Measurements from ENCODE around the gene NMB.
"Not testable (repeated sequence)": the region's sequence is repeated elsewhere in the genome, so short reads cannot be mapped to it uniquely, and the experiment has no call there.

The NMB gene

DNA sequence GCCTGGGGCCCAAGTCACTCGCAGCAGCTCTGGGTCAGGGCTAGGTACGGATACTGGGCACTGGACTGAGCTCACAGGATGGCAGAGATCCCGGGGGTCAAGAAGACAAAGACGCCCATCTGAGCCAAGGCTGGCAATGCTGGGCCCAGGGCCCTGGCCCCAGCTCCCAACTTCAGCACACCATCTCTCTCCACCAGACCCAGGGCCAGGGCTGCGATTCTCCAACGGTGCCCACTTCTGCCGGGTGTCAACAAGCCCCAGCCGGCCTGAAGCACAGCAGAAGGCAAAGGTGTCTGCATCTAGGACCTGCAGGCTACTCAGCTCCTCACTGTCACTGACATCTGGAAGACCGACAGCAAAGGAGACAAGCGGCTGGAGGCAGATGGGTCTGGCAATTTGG, 12.5 kb downstream of the NMB start:
- TF ChIP-seq, protein P1, sequence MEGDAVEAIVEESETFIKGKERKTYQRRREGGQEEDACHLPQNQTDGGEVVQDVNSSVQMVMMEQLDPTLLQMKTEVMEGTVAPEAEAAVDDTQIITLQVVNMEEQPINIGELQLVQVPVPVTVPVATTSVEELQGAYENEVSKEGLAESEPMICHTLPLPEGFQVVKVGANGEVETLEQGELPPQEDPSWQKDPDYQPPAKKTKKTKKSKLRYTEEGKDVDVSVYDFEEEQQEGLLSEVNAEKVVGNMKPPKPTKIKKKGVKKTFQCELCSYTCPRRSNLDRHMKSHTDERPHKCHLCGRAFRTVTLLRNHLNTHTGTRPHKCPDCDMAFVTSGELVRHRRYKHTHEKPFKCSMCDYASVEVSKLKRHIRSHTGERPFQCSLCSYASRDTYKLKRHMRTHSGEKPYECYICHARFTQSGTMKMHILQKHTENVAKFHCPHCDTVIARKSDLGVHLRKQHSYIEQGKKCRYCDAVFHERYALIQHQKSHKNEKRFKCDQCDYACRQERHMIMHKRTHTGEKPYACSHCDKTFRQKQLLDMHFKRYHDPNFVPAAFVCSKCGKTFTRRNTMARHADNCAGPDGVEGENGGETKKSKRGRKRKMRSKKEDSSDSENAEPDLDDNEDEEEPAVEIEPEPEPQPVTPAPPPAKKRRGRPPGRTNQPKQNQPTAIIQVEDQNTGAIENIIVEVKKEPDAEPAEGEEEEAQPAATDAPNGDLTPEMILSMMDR (IDR thresholded peaks at IDR 0.05; ENCODE audit: insufficient read depth, low read length, missing control alignments): no peak
- ChIA-PET CTCF (no interaction called here), POLR2A (no interaction called here)
- no peak overlapping the region for H3K4me3 ChIP-seq (ENCODE audit: low read depth, low read length)
- no peak for DNase-seq (ENCODE audit: low read depth, low spot score)

DNA sequence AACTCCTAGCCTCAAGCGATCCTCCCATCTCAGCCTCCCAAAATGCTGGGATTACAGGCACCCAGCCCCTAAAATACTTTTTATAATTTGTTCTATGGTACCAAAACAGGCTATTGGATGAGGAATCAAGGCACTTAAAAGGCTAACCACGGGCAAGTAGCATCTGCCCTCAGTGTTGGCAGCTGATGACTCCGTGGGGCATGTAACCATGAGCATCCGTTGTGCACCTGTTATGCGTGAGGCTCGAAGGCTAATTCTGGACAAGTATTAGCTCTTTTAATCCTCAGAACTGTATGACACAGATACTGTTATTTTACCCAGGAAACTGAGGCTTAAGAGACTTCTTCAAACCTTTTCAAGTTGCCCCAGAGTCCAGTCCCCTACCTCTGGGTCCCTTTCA, 14.2 kb downstream of the NMB start:
- CTCF ChIA-PET: interaction anchor here (0.9 to 1.5 kb wide), 2 partner anchors 9 kb away, joined by 3 read pairs; no protein-coding TSS in a partner anchor
- no peak overlapping the region for H3K4me3 ChIP-seq (ENCODE audit: low read depth, low read length)
- TF ChIP-seq, protein P1 (IDR thresholded peaks at IDR 0.05; ENCODE audit: insufficient read depth, low read length, missing control alignments): no peak
- DNase-seq (ENCODE audit: low read depth, low spot score): no peak
- POLR2A ChIA-PET: no interaction called here

DNA sequence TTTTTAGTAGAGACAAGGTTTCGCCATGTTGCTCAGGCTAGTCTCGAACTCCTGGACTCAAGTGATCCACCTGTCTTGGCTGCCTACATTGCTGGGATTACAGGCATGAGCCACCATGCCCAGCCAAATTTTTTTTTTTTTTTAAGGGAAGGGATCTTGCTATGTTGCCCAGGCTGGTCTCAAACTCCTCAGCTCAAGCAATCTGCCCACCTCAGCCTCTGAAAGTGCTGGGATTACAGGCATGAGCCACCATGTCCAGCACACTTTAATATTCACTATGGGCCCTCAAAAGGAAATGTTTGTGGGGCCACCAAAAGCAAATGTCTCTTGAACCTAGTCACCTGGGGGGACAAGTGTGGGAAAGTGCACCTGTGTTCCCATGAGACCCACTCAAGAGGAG, 15.4 kb downstream of the NMB start:
- not testable (repeated sequence) for H3K4me3 ChIP-seq (ENCODE audit: low read depth, low read length); DNase-seq (ENCODE audit: low read depth, low spot score)
- ChIA-PET CTCF (interaction anchor here (0.8 kb wide), 1 partner anchor 10 kb away, joined by 4 read pairs; no protein-coding TSS in a partner anchor), POLR2A (interaction anchor here (1.1 kb wide), 1 partner anchor 11 kb away, joined by 4 read pairs; the partner anchor contains the start of gene WDR73)

DNA sequence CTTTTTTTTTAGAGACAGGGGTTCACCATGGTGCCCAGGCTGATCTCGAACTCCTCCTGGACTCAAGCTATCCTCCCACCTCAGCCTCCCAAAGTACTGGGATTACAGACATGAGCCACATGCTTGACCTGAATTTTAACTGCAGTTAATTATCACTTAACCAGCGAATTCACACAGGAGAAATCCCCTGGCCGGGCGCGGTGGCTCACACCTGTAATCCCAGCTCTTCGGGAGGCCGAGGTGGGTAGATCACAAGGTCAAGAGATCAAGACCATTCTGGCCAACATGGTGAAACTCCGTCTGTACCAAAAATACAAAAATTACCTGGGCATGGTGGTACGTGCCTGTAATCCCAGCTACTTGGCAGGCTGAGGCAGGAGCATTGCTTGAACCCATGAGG, 16.1 kb downstream of the NMB start:
- CTCF ChIA-PET: interaction anchor here (1.4 kb wide), 1 partner anchor 10 kb away, joined by 3 read pairs; no protein-coding TSS in a partner anchor
- DNase-seq (ENCODE audit: low read depth, low spot score); H3K4me3 ChIP-seq (ENCODE audit: low read depth, low read length); POLR2A ChIA-PET: not testable (repeated sequence)

DNA sequence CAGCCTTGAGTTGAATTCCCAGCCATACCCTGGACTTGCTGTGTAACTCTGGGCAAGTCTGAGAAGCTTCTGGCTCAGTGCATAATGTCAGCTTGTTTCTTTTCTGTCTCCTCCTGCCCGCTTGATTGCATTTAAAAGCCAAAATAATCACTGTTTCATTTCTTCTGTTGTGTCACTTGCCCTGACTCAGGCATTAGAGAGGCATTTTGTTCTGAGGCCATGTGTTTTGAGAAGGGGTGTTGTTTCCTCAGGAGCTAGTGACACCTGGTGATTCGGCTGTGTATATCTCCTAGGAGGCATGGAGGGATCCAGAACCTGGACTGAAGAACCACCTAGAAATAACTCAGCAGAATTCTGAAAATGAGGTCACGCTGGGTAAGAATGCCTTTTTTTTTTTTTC, 19.9 kb downstream of the NMB start:
- no peak for DNase-seq (ENCODE audit: low read depth, low spot score)
- POLR2A ChIA-PET: interaction anchor here (0.5 to 0.7 kb wide), 2 partner anchors 16 to 97 kb away, joined by 3 read pairs; partner anchors contain the start of gene WDR73

DNA sequence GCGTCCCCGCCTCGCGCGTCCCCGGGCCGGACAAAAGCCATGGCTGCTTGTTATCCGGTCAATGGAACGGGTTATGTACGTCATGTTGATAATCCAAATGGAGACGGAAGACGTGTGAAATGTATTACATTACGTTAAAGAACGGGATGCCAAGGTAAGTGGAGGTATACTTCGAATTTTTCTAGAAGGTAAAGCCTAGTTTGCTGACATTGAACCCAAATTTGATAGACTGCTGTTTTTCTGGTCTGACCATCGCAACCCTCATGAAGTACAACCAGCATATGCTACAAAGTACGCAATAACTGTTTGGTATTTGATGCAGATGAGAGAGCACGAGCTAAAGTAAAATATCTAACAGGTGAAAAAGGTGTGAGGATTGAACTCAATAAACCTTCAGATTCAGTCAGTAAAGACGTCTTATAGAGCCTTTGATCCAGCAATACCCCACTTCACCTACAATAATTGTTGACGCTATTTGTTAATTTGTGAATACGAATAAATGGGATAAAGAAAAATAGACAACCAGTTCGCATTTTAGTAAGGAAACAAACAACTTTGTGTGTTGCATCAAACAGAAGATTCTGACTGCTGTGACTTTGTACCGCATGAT, 23.7 kb downstream of the NMB start:
- ChIA-PET POLR2A (interaction anchor here (0.6 to 0.8 kb wide), 2 partner anchors 20 to 294 kb away, joined by 3 read pairs; partner anchors contain the start of gene WDR73), CTCF (interaction anchor here (0.9 kb wide), 3 partner anchors 10 to 320 kb away, joined by 3 to 4 read pairs (median 3); no protein-coding TSS in a partner anchor)
- H3K4me3 ChIP-seq (ENCODE audit: low read depth, low read length): peak overlapping the region; percentile 65
- TF ChIP-seq, protein P1 (IDR thresholded peaks at IDR 0.05; ENCODE audit: insufficient read depth, low read length, missing control alignments): no peak
- DNase-seq (ENCODE audit: low read depth, low spot score): no peak

More for the DNA sequence above, 19.9 kb downstream of the NMB start:
- CTCF ChIA-PET: interaction anchor here (0.8 to 1.3 kb wide), 2 partner anchors 13 to 50 kb away, joined by 3 read pairs; no protein-coding TSS in a partner anchor
- TF ChIP-seq, protein P1 (IDR thresholded peaks at IDR 0.05; ENCODE audit: insufficient read depth, low read length, missing control alignments): no peak
- no peak overlapping the region for H3K4me3 ChIP-seq (ENCODE audit: low read depth, low read length)

DNA sequence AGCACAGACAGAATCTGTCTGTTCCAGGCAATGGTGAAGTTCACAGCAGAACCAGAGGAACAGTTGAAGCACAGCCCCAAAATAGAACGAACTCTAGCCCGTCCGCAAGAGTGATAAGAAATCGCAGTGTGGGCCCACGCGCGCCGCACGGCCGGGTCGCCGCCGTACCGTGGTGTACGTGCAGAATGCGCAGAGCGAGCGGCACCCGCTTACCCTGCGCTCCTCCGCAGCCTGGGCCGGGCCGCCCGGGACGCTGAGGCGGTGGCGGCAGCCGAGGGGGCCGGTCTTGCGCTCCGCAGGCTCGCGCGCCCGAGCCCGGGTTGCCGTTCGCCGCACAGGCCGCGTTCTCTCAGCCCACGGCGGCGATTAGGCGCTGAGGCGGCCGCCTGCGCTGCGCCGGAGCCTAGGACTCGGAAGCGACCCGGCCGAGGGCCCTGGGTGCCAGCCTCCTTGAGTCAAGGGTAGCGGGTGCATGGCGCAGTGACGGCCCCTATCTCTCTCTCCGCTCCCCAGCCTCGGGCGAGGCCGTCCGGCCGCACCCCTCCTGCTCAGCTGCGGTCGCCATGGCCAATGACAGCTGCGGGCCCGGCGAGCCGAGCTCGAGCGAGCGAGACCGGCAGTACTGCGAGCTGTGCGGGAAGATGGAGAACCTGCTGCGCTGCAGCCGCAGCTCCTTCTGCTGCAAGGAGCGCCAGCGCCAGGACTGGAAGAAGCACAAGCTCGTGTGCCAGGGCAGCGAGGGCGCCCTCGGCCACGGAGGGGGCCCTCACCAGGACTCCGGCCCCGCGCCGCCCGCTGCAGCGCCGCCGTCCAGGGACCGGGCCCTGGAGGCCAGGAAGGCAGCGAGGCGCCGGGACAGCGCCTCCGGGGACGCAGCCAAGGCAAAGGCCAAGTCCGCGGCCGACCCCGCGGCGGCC, 24.4 kb downstream of the NMB start:
- TF ChIP-seq, protein P1 (IDR thresholded peaks at IDR 0.05; ENCODE audit: insufficient read depth, low read length, missing control alignments): no peak
- H3K4me3 ChIP-seq (ENCODE audit: low read depth, low read length): peak overlapping the region; percentile 65
- ChIA-PET POLR2A (interaction anchor here (0.6 to 0.8 kb wide), 2 partner anchors 20 to 294 kb away, joined by 3 read pairs; partner anchors contain the start of gene WDR73), CTCF (interaction anchor here (0.9 kb wide), 1 partner anchor 321 kb away, joined by 3 read pairs; no protein-coding TSS in a partner anchor)
- no peak for DNase-seq (ENCODE audit: low read depth, low spot score)
